Omental fat pad (tissue), 4 donors: ENCODE data around the gene UBD. TPM values are rescaled to one million over a fixed set of nuclear protein-coding genes. Genes with fewer than 3 reads are reported as not detected.

Experiments used
- ATAC-seq: fragments of 150-250 bp; one replicate; pipeline ENCODE4 v1.9.1; 2016; ENCODE audit warnings: mild to moderate bottlenecking, moderate library complexity; ENCODE audit not compliant: low FRiP score
- DNase-seq: peaks from one replicate; pipeline ENCODE4 v3.0.0-alpha.2; 2019; ENCODE audit warnings: low spot score
- CTCF ChIP-seq, 3 donors: fragments of 450-650 bp; IDR thresholded peaks; one replicate each; pipeline ENCODE4 v1.5.1; 2016 to 2017; ENCODE audit warnings: antibody characterized with exemption in 3 of 3, mild to moderate bottlenecking in 3 of 3, moderate library complexity in 2 of 3
- small RNA-seq: library from RNA; depleted of rRNA; stranded (forward); fragments of <200 nt; gene quantifications from one replicate; pipeline ENCODE3, GENCODE V24; 2016
- total RNA-seq, 4 donors: library from RNA; depleted of rRNA; stranded (reverse); fragments of >200 nt; gene quantifications; one replicate each; pipeline ENCODE4 v1.1.0, GENCODE V29; 2016

Gene UBD
- total RNA-seq, 4 donors from 2014 or later: 1.1 to 4.9 TPM; not detected in 2

DNA sequence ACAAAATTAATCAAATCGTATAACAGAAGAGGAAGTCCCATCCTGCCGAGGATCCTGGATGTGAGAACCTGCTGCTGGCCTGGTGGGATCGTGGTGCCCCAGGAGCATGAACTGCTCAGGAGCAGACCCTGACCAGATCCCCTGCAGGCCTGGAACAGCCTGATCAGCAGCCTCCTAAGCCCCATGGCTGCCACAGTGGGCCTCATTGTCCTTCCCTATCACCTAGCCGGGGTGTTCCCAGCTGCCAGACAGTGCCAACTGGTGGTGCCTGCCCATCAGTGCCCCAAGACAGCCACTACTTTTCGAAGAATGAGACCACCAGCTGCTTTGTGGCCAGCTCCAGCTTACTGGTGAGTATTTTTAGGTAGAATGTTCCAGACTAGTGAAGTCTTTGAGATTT is 52.2 kb downstream of the UBD start:
- no peak for DNase-seq
- no peak for ATAC-seq
- TF ChIP-seq CTCF (IDR thresholded peaks at IDR 0.05): no peak

- TF ChIP-seq CTCF (IDR thresholded peaks at IDR 0.05): no peak
- no peak for DNase-seq
- no peak for ATAC-seq
These were observed 53.0 kb downstream of the UBD start for GRCh38 chr6:29506446-29507067.

- DNase-seq (no peak), ATAC-seq (no peak)
- TF ChIP-seq CTCF (IDR thresholded peaks at IDR 0.05): no peak
These were observed 53.7 kb downstream of the UBD start for GRCh38 chr6:29505808-29506207.

Small RNAs within 50 kb of the gene (small RNA-seq; reads per million reads assigned to genes)
- 1.2 reads per million for gene SNORD32B
- not detected for gene TMEM183AP1

Other genes with a start within 250 kb of the UBD start
- gene OR5V1, start 190.9 kb downstream of the UBD start, total RNA-seq: not detected
- not detected for gene OR12D3, start 184.4 kb downstream of the UBD start, total RNA-seq
- not detected for gene OR12D2, start 164.1 kb downstream of the UBD start, total RNA-seq
- gene OR12D1, start 144.8 kb downstream of the UBD start, total RNA-seq: not detected
- not detected for gene OR10C1, start 120.4 kb downstream of the UBD start, total RNA-seq
- not detected for gene OR11A1, start 102.7 kb downstream of the UBD start, total RNA-seq
- gene OR2H1, start 102.6 kb downstream of the UBD start, total RNA-seq: not detected
- gene MAS1L, start 71.8 kb downstream of the UBD start, total RNA-seq: not detected
- gene OR2H2, start 25.4 kb upstream of the UBD start, total RNA-seq: not detected
- gene GABBR1, start 73.5 kb upstream of the UBD start, total RNA-seq: 10 to 100 TPM; 18.5 to 41.8 (median 21.9) TPM
- gene MOG, start 97.4 kb upstream of the UBD start, total RNA-seq: not detected
- gene ZFP57, start 121.4 kb upstream of the UBD start, total RNA-seq: 1 to 10 TPM in 2 of 4 donors, not detected in 2; 1.9 to 2.7 TPM
- 100 to 1,000 TPM in 1 of 4 donors, 10 to 100 TPM in 3; 44.0 to 211 (median 76.3) TPM for gene HLA-F, start 163.7 kb upstream of the UBD start, total RNA-seq